ENCODE measurements around the gene DLGAP1.

The DLGAP1 gene

GRCh38 chr18:3912705-3913104 lies 542.4 kb downstream of the DLGAP1 start:
- no peak for TF ChIP-seq CTCF (IDR thresholded peaks at IDR 0.05; ENCODE audit: low read depth, low read length)
- TF ChIP-seq MAX (IDR thresholded peaks at IDR 0.05; ENCODE audit: low read depth, low read length), result no peak
- no peak for TF ChIP-seq MYC (IDR thresholded peaks at IDR 0.05; ENCODE audit: low read depth, low read length)
- TF ChIP-seq POLR2A (IDR thresholded peaks at IDR 0.05; ENCODE audit: extremely low read depth, insufficient read length), result no peak
- no peak overlapping the region for H3K4me3 ChIP-seq (ENCODE audit: low read depth, low read length)
- no peak for DNase-seq (ENCODE audit: low read depth)

- no peak for DNase-seq (ENCODE audit: low read depth)
- H3K4me3 ChIP-seq (ENCODE audit: low read depth, low read length), result no peak overlapping the region
- TF ChIP-seq MAX (IDR thresholded peaks at IDR 0.05; ENCODE audit: low read depth, low read length), result no peak
- no peak for TF ChIP-seq CTCF (IDR thresholded peaks at IDR 0.05; ENCODE audit: low read depth, low read length)
- TF ChIP-seq MYC (IDR thresholded peaks at IDR 0.05; ENCODE audit: low read depth, low read length), result no peak
- no peak for TF ChIP-seq POLR2A (IDR thresholded peaks at IDR 0.05; ENCODE audit: extremely low read depth, insufficient read length)
Measured at GRCh38 chr18:3911413-3911812, 543.7 kb downstream of the DLGAP1 start.

- no peak for TF ChIP-seq MYC (IDR thresholded peaks at IDR 0.05; ENCODE audit: low read depth, low read length)
- TF ChIP-seq CTCF (IDR thresholded peaks at IDR 0.05; ENCODE audit: low read depth, low read length), result no peak
- no peak for TF ChIP-seq POLR2A (IDR thresholded peaks at IDR 0.05; ENCODE audit: extremely low read depth, insufficient read length)
- no peak for DNase-seq (ENCODE audit: low read depth)
- H3K4me3 ChIP-seq (ENCODE audit: low read depth, low read length), result no peak overlapping the region
Measured at GRCh38 chr18:3910512-3910911, 544.6 kb downstream of the DLGAP1 start.

- no peak for TF ChIP-seq MYC (IDR thresholded peaks at IDR 0.05; ENCODE audit: low read depth, low read length)
- TF ChIP-seq CTCF (IDR thresholded peaks at IDR 0.05; ENCODE audit: low read depth, low read length), result no peak
- TF ChIP-seq POLR2A (IDR thresholded peaks at IDR 0.05; ENCODE audit: extremely low read depth, insufficient read length), result no peak
- TF ChIP-seq MAX (IDR thresholded peaks at IDR 0.05; ENCODE audit: low read depth, low read length), result no peak
- no peak for DNase-seq (ENCODE audit: low read depth)
- no peak overlapping the region for H3K4me3 ChIP-seq (ENCODE audit: low read depth, low read length)
Measured at GRCh38 chr18:3907955-3908354, 547.2 kb downstream of the DLGAP1 start.

GRCh38 chr18:3906116-3906750 lies 548.9 kb downstream of the DLGAP1 start:
- no peak for DNase-seq (ENCODE audit: low read depth)
- TF ChIP-seq POLR2A (IDR thresholded peaks at IDR 0.05; ENCODE audit: extremely low read depth, insufficient read length) (no peak), MAX (IDR thresholded peaks at IDR 0.05; ENCODE audit: low read depth, low read length) (no peak), MYC (IDR thresholded peaks at IDR 0.05; ENCODE audit: low read depth, low read length) (no peak), CTCF (IDR thresholded peaks at IDR 0.05; ENCODE audit: low read depth, low read length) (no peak)
- H3K4me3 ChIP-seq (ENCODE audit: low read depth, low read length), result no peak overlapping the region

- no peak for DNase-seq (ENCODE audit: low read depth)
- TF ChIP-seq CTCF (IDR thresholded peaks at IDR 0.05; ENCODE audit: low read depth, low read length), result no peak
- TF ChIP-seq MAX (IDR thresholded peaks at IDR 0.05; ENCODE audit: low read depth, low read length), result no peak
Measured at GRCh38 chr18:3903337-3903736, 551.8 kb downstream of the DLGAP1 start.

More at GRCh38 chr18:3903337-3903736, 551.8 kb downstream of the DLGAP1 start:
- no peak overlapping the region for H3K4me3 ChIP-seq (ENCODE audit: low read depth, low read length)

All from NB4 (cell line).